ENCODE measurements around the gene TMEM117.

Gene TMEM117

GRCh38 chr12:43835656-43836474 is at the start of gene TMEM117:
TSS of gene TMEM117 (plus strand) at chr12:43836081.
- DNase-seq = no peak

- no peak for DNase-seq
Observed at GRCh38 chr12:43786899-43787693, 48.8 kb upstream of the TMEM117 start.

- no peak for DNase-seq
Observed at GRCh38 chr12:43789941-43790340, 45.9 kb upstream of the TMEM117 start.

GRCh38 chr12:43795716-43796280 is 40.1 kb upstream of the TMEM117 start:
- no peak for DNase-seq

GRCh38 chr12:43797561-43798217 is 38.2 kb upstream of the TMEM117 start:
- no peak for DNase-seq

- DNase-seq = no peak
Observed at GRCh38 chr12:43805149-43805859, 30.6 kb upstream of the TMEM117 start.

GRCh38 chr12:43805860-43806736 is 29.8 kb upstream of the TMEM117 start, which contains the start of gene TWF1:
TSS of gene TWF1 (minus strand) at chr12:43806317. CDS start at chr12:43806245, 72 bp downstream.
- peak; percentile 18 for DNase-seq

- DNase-seq = no peak
Observed at GRCh38 chr12:43806737-43807072, 29.2 kb upstream of the TMEM117 start.

- DNase-seq = no peak
Observed at GRCh38 chr12:43807386-43807785, 28.5 kb upstream of the TMEM117 start.

- no peak for DNase-seq
Observed at GRCh38 chr12:43812057-43812456, 23.8 kb upstream of the TMEM117 start.

GRCh38 chr12:43812926-43813325 is 23.0 kb upstream of the TMEM117 start:
- DNase-seq = no peak

GRCh38 chr12:43815416-43815815 is 20.5 kb upstream of the TMEM117 start:
- DNase-seq = no peak

- no peak for DNase-seq
Observed at GRCh38 chr12:43816168-43816567, 19.7 kb upstream of the TMEM117 start.

- no peak for DNase-seq
Observed at GRCh38 chr12:43824207-43824775, 11.6 kb upstream of the TMEM117 start.

- no peak for DNase-seq
Observed at GRCh38 chr12:43826681-43827080, 9.2 kb upstream of the TMEM117 start.

- DNase-seq = no peak
Observed at GRCh38 chr12:43827093-43827492, 8.8 kb upstream of the TMEM117 start.

- DNase-seq = no peak
Observed at GRCh38 chr12:43832463-43833168, 3.3 kb upstream of the TMEM117 start.

GRCh38 chr12:43835264-43835655 is 621 bp upstream of the TMEM117 start:
- DNase-seq = no peak

GRCh38 chr12:43836475-43836989 is 651 bp downstream of the TMEM117 start:
- DNase-seq = no peak

GRCh38 chr12:43840338-43840737 is 4.5 kb downstream of the TMEM117 start:
- no peak for DNase-seq

All from NCI-H187 treated with DMSO at 0.1 percent for 48 hours (cell line).